ENCODE measurements around the gene PTBP1.
"Not testable (repeated sequence)": the region's sequence is repeated elsewhere in the genome, so short reads cannot be mapped to it uniquely, and the experiment has no call there.

The PTBP1 gene

GRCh38 chr19:812049-812746 lies 14.9 kb downstream of the PTBP1 start:
- Histone ChIP-seq H3K4me1 (ENCODE audit: control insufficient read depth, insufficient read depth, low read length, unreplicated experiment) (no peaks in the 10 kb centered on the region), H3K27ac (ENCODE audit: low read depth, low read length) (no peak overlapping the region), H3K79me2 (ENCODE audit: control insufficient read depth, insufficient read depth, low read length, unreplicated experiment) (peaks cover 11% of the 10 kb centered on the region), H3K27me3 (ENCODE audit: insufficient read depth, low read length) (no peaks in the 10 kb centered on the region), H3K4me3 (ENCODE audit: low read depth, low read length) (no peak overlapping the region), H2AFZ (ENCODE audit: low read length, unreplicated experiment) (no peak overlapping the region), H3K36me3 (ENCODE audit: insufficient read depth, low read length) (peaks cover 28% of the 10 kb centered on the region)

- peaks cover 23% of the 10 kb centered on the region for H3K36me3 ChIP-seq (ENCODE audit: insufficient read depth, low read length)
- no peaks in the 10 kb centered on the region for H3K4me1 ChIP-seq (ENCODE audit: control insufficient read depth, insufficient read depth, low read length, unreplicated experiment)
- H3K27ac ChIP-seq (ENCODE audit: low read depth, low read length), result no peak overlapping the region
These were observed 15.5 kb downstream of the PTBP1 start for GRCh38 chr19:812747-813218.

GRCh38 chr19:813219-814151 lies 16.2 kb downstream of the PTBP1 start:
- no peaks in the 10 kb centered on the region for H3K4me1 ChIP-seq (ENCODE audit: control insufficient read depth, insufficient read depth, low read length, unreplicated experiment)
- H3K79me2 ChIP-seq (ENCODE audit: control insufficient read depth, insufficient read depth, low read length, unreplicated experiment), result peaks cover 2% of the 10 kb centered on the region
- H3K27me3 ChIP-seq (ENCODE audit: insufficient read depth, low read length), result no peaks in the 10 kb centered on the region
- no peak overlapping the region for H3K27ac ChIP-seq (ENCODE audit: low read depth, low read length)
- no peak overlapping the region for H2AFZ ChIP-seq (ENCODE audit: low read length, unreplicated experiment)
- H3K36me3 ChIP-seq (ENCODE audit: insufficient read depth, low read length), result peaks cover 19% of the 10 kb centered on the region; the same call in 1 of the 2 replicates
- no peak overlapping the region for H3K4me3 ChIP-seq (ENCODE audit: low read depth, low read length)

More at GRCh38 chr19:812747-813218, 15.5 kb downstream of the PTBP1 start:
- no peak overlapping the region for H3K4me3 ChIP-seq (ENCODE audit: low read depth, low read length)
- no peak overlapping the region for H2AFZ ChIP-seq (ENCODE audit: low read length, unreplicated experiment)
- H3K27me3 ChIP-seq (ENCODE audit: insufficient read depth, low read length), result no peaks in the 10 kb centered on the region
- H3K79me2 ChIP-seq (ENCODE audit: control insufficient read depth, insufficient read depth, low read length, unreplicated experiment), result peaks cover 5% of the 10 kb centered on the region

- Histone ChIP-seq H3K27ac (ENCODE audit: low read depth, low read length) (no peak overlapping the region), H3K36me3 (ENCODE audit: insufficient read depth, low read length) (peaks cover 19% of the 10 kb centered on the region; the same call in 1 of the 2 replicates), H2AFZ (ENCODE audit: low read length, unreplicated experiment) (no peak overlapping the region), H3K4me3 (ENCODE audit: low read depth, low read length) (no peak overlapping the region), H3K4me1 (ENCODE audit: control insufficient read depth, insufficient read depth, low read length, unreplicated experiment) (no peaks in the 10 kb centered on the region), H3K27me3 (ENCODE audit: insufficient read depth, low read length) (no peaks in the 10 kb centered on the region), H3K79me2 (ENCODE audit: control insufficient read depth, insufficient read depth, low read length, unreplicated experiment) (peaks cover 2% of the 10 kb centered on the region)
These were observed 17.2 kb downstream of the PTBP1 start for GRCh38 chr19:814152-815078.

GRCh38 chr19:815079-815774 lies 18.0 kb downstream of the PTBP1 start:
- no peak overlapping the region for H2AFZ ChIP-seq (ENCODE audit: low read length, unreplicated experiment)
- H3K79me2 ChIP-seq (ENCODE audit: control insufficient read depth, insufficient read depth, low read length, unreplicated experiment), result no peaks in the 10 kb centered on the region
- H3K4me3 ChIP-seq (ENCODE audit: low read depth, low read length), result no peak overlapping the region
- H3K27me3 ChIP-seq (ENCODE audit: insufficient read depth, low read length), result no peaks in the 10 kb centered on the region
- no peaks in the 10 kb centered on the region for H3K4me1 ChIP-seq (ENCODE audit: control insufficient read depth, insufficient read depth, low read length, unreplicated experiment)
- no peak overlapping the region for H3K27ac ChIP-seq (ENCODE audit: low read depth, low read length)
- H3K36me3 ChIP-seq (ENCODE audit: insufficient read depth, low read length), result peaks cover 19% of the 10 kb centered on the region; the same call in 1 of the 2 replicates

GRCh38 chr19:815775-816499 lies 18.7 kb downstream of the PTBP1 start:
- Histone ChIP-seq H3K4me1 (ENCODE audit: control insufficient read depth, insufficient read depth, low read length, unreplicated experiment) (no peaks in the 10 kb centered on the region), H2AFZ (ENCODE audit: low read length, unreplicated experiment) (no peak overlapping the region), H3K27ac (ENCODE audit: low read depth, low read length) (no peak overlapping the region), H3K36me3 (ENCODE audit: insufficient read depth, low read length) (peaks cover 12% of the 10 kb centered on the region; the same call in 1 of the 2 replicates), H3K27me3 (ENCODE audit: insufficient read depth, low read length) (no peaks in the 10 kb centered on the region), H3K79me2 (ENCODE audit: control insufficient read depth, insufficient read depth, low read length, unreplicated experiment) (no peaks in the 10 kb centered on the region), H3K4me3 (ENCODE audit: low read depth, low read length) (no peak overlapping the region)

GRCh38 chr19:816500-816857 lies 19.2 kb downstream of the PTBP1 start:
- no peaks in the 10 kb centered on the region for H3K79me2 ChIP-seq (ENCODE audit: control insufficient read depth, insufficient read depth, low read length, unreplicated experiment)
- H3K27ac ChIP-seq (ENCODE audit: low read depth, low read length), result no peak overlapping the region
- H2AFZ ChIP-seq (ENCODE audit: low read length, unreplicated experiment), result no peak overlapping the region
- peaks cover 7% of the 10 kb centered on the region; the same call in 1 of the 2 replicates for H3K36me3 ChIP-seq (ENCODE audit: insufficient read depth, low read length)
- no peak overlapping the region for H3K4me3 ChIP-seq (ENCODE audit: low read depth, low read length)
- no peaks in the 10 kb centered on the region for H3K27me3 ChIP-seq (ENCODE audit: insufficient read depth, low read length)
- H3K4me1 ChIP-seq (ENCODE audit: control insufficient read depth, insufficient read depth, low read length, unreplicated experiment), result no peaks in the 10 kb centered on the region

GRCh38 chr19:820212-820611 lies 23.0 kb downstream of the PTBP1 start:
- not testable (repeated sequence) for H3K27me3 ChIP-seq (ENCODE audit: insufficient read depth, low read length); H3K4me1 ChIP-seq (ENCODE audit: control insufficient read depth, insufficient read depth, low read length, unreplicated experiment); H3K36me3 ChIP-seq (ENCODE audit: insufficient read depth, low read length); H2AFZ ChIP-seq (ENCODE audit: low read length, unreplicated experiment); H3K79me2 ChIP-seq (ENCODE audit: control insufficient read depth, insufficient read depth, low read length, unreplicated experiment); H3K4me3 ChIP-seq (ENCODE audit: low read depth, low read length); H3K27ac ChIP-seq (ENCODE audit: low read depth, low read length)

GRCh38 chr19:821231-821824 lies 24.1 kb downstream of the PTBP1 start:
- Histone ChIP-seq H3K4me1 (ENCODE audit: control insufficient read depth, insufficient read depth, low read length, unreplicated experiment) (no peaks in the 10 kb centered on the region), H3K27me3 (ENCODE audit: insufficient read depth, low read length) (peaks cover 4% of the 10 kb centered on the region; the same call in 1 of the 2 replicates), H2AFZ (ENCODE audit: low read length, unreplicated experiment) (no peak overlapping the region), H3K79me2 (ENCODE audit: control insufficient read depth, insufficient read depth, low read length, unreplicated experiment) (no peaks in the 10 kb centered on the region), H3K4me3 (ENCODE audit: low read depth, low read length) (no peak overlapping the region), H3K36me3 (ENCODE audit: insufficient read depth, low read length) (no peaks in the 10 kb centered on the region), H3K27ac (ENCODE audit: low read depth, low read length) (no peak overlapping the region)

Data from ACC112 (cell line).